Measurements from ENCODE around the gene PLIN4.

The PLIN4 gene

DNA sequence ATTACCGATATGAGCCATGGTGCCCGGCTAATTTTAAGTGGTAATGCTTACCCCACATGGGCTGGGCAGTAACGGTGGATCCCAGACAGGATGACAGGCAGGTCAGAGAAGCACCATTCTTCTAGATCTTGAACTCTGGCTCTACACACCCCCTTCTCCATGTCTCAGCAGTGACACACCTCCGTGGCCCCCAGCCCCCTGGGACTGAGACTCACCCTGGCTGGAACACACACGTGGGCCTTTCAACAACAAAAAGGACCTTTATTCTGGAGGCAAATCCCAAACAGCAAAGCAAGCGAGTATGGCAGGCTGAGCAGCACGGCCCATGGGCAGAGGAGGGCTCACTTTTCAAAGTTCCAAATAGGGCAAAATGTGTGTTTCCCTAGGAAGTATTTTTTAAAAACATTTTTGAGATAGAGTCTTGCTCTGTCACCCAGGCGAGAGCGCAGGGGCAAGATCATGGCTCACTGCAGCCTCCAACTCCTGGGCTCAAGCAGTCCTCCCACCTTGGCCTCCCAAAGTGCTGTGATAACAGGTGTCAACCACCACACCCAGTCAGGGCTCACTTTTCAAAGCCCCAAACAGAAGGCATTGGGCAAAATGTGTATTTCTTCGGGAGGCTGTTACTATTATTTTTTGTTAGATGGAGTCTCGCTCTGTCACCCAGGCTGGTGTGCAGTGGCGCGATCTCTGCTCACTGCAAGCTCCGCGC is 4.2 kb upstream of the PLIN4 start:
- no peak overlapping the region for H3K27ac ChIP-seq
- TF ChIP-seq, protein P1, sequence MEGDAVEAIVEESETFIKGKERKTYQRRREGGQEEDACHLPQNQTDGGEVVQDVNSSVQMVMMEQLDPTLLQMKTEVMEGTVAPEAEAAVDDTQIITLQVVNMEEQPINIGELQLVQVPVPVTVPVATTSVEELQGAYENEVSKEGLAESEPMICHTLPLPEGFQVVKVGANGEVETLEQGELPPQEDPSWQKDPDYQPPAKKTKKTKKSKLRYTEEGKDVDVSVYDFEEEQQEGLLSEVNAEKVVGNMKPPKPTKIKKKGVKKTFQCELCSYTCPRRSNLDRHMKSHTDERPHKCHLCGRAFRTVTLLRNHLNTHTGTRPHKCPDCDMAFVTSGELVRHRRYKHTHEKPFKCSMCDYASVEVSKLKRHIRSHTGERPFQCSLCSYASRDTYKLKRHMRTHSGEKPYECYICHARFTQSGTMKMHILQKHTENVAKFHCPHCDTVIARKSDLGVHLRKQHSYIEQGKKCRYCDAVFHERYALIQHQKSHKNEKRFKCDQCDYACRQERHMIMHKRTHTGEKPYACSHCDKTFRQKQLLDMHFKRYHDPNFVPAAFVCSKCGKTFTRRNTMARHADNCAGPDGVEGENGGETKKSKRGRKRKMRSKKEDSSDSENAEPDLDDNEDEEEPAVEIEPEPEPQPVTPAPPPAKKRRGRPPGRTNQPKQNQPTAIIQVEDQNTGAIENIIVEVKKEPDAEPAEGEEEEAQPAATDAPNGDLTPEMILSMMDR (IDR thresholded peaks at IDR 0.05) = no peak
- no peak for TF ChIP-seq ZFX (IDR thresholded peaks at IDR 0.05; ENCODE audit: borderline replicate concordance)

DNA sequence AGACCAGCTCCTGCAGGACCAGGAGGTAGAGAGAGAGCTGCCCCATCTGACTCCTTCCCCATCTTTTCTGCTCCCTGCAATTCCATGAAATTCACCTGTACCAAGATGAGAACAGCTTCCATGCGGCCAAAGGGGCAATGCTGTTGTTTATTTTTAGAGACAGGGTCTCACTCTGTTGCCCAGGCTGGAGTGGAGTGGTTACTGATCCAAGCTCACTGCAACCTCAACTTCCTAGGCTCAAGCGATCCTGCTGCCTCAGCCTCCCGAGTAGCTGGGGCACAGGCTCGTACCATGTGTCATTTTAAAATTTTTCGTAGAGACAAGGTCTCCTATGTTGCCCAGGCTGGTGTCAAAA is 3.6 kb upstream of the PLIN4 start:
- TF ChIP-seq, protein P1 (IDR thresholded peaks at IDR 0.05) = no peak
- TF ChIP-seq ZFX (IDR thresholded peaks at IDR 0.05; ENCODE audit: borderline replicate concordance) = no peak
- no peak overlapping the region for H3K27ac ChIP-seq

DNA sequence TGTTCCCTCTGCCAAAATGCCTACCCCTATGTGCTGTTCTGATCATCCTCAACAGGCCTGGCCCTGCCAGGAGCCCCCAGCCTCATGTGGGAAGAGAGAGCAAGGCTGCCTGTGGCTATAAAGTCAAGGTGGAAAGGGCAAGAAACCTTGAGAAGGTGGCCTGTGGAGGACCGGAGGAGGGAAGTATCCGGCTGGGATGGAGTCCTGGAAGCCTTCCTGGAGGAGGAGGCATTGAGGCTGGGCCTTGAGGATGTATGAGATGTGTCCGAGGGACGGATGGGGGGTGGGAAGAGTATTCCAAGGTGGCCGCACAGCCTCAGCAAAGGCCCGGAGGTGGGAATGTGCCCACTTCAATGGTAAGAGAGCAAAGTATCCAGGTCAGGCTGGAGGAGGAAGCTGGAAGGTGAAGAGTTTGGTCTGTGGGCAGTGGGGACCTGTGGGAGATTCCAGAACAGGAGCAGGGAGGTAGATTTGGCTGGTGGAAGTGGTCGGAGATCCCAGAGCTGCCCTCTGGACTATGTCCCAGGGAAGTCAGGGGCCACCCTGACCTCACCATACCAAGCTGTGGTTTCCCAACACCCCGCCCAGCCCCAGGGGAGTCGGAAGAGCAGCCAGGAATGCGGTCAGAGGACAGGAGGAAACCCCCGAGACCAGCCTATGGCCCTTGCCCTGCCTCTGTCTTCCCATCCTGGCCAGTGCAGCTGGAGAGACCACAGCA is 3.0 kb upstream of the PLIN4 start:
- no peak overlapping the region for H3K27ac ChIP-seq
- TF ChIP-seq ZFX (IDR thresholded peaks at IDR 0.05; ENCODE audit: borderline replicate concordance) = no peak
- TF ChIP-seq, protein P1 (IDR thresholded peaks at IDR 0.05) = no peak

DNA sequence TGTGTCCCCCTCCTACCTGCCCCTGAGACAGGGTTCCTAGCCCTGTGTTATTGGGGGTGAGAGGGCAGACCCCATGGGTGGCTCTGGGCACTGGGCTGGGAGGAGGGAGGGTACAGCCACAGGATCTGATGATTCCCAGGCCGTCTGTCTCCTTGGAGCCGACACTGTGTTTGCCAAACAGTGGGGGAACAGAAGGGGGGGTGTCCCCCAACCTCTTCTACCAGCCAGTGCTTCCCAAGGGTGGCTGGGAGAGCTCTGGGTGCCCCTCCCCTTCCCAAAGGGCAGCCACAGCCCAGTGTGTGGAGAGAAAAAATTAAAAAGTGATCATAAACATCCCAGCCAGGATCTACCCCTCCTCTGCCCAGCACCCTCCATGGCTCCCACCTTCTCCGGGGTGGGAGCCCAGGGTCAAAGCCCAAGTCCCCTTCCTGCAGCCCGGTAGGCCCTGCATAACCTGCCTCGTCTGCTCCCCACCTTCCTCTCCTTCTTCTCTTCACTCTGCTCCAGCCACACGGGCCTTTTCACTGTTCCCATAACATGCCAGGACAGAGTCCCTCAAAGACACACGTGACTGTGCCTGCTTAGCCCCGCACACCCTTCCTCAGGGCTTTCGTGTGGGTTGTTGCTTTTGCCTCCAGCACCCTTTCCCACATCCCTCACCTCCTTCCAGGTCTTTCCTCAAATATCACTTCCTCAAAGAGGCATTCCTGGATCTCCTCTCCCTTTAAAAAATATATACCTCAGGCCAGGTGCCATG is 1.4 kb upstream of the PLIN4 start:
- TF ChIP-seq, protein P1 (IDR thresholded peaks at IDR 0.05) = no peak
- TF ChIP-seq ZFX (IDR thresholded peaks at IDR 0.05; ENCODE audit: borderline replicate concordance) = no peak
- no peak overlapping the region for H3K27ac ChIP-seq

DNA sequence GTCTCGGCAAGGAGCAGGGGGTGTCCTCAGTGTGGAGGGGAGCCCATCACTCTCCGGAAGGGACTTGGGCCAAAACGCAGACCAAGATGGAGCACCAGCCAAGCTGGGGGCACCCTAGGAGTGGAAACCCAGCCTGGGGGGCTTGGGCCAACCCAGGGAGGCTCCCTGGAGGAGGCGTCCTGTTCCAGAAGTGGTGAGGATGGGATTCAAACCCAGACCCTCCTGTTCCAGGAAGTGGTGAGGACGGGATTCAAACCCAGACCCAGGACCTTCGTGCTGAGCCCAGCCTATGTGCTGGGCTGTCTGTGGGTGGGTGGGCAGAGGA is 848 bp upstream of the PLIN4 start:
- H3K27ac ChIP-seq = no peak overlapping the region
- TF ChIP-seq ZFX (IDR thresholded peaks at IDR 0.05; ENCODE audit: borderline replicate concordance) = no peak
- TF ChIP-seq, protein P1 (IDR thresholded peaks at IDR 0.05) = no peak

DNA sequence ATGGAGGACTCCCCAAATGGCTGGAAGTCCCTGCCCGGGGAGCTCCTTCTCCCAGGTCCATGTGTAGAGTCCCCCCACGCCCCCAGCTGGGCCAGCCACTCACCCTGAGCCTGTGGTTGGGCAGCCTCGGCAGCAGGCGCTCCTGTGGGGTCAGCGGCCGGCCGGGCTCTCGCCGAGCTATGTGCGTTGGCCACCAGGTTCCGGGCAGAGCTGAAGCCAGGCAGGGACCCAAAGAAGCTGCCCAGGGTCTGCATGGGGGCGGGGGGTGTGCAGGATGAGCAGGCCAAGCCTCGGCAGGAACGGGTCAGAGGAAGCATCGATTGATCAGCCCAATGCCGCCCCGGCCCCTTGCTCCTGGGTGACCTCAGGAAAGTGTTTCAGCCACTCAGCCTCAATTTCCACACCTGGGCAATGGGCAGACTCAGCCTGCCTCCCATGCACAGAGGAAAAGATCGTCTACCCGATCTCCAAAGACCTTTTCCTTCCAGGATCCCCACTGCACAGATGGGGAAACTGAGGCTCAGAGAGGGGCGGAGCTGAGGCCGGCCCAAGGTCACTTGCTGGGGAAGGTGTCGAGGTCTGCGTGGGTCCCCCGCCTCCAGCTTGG is 732 bp downstream of the PLIN4 start:
- no peak overlapping the region for H3K27ac ChIP-seq
- no peak for TF ChIP-seq ZFX (IDR thresholded peaks at IDR 0.05; ENCODE audit: borderline replicate concordance)
- TF ChIP-seq, protein P1 (IDR thresholded peaks at IDR 0.05) = no peak

Data from 22Rv1 (cell line).